Stimulated activated CD8-positive, alpha-beta memory T cell treated with anti-CD3 and anti-CD28 coated beads, Interleukin-12 subunit alpha, Interleukin-12 subunit beta, amount 100 ng/mL, for 24 hours (primary cell): ENCODE data around the gene CIT.

ENCODE experiments used
- DNase-seq: peaks from one replicate; pipeline ENCODE4 v3.0.0-alpha.2; 2020; ENCODE audit errors: extremely low read depth

CIT gene

GRCh38 chr12:119695034-119695433, 182.1 kb downstream of the CIT start:
- DNase-seq: no peak

- DNase-seq: no peak
Observed at GRCh38 chr12:119694111-119694510, 183.0 kb downstream of the CIT start.

GRCh38 chr12:119693511-119693910, 183.6 kb downstream of the CIT start:
- DNase-seq: no peak

- DNase-seq: no peak
Observed at GRCh38 chr12:119692997-119693396, 184.1 kb downstream of the CIT start.

GRCh38 chr12:119692410-119692809, 184.7 kb downstream of the CIT start:
- DNase-seq: no peak

- DNase-seq: no peak
Observed at GRCh38 chr12:119691202-119691810, 185.8 kb downstream of the CIT start.

- no peak for DNase-seq
Observed at GRCh38 chr12:119689935-119690500, 187.1 kb downstream of the CIT start.

- no peak for DNase-seq
Observed at GRCh38 chr12:119687879-119688278, 189.2 kb downstream of the CIT start.

GRCh38 chr12:119687406-119687805, 189.7 kb downstream of the CIT start:
- no peak for DNase-seq

- no peak for DNase-seq
Observed at GRCh38 chr12:119686776-119687175, 190.3 kb downstream of the CIT start.

GRCh38 chr12:119686355-119686754, 190.8 kb downstream of the CIT start:
- DNase-seq: no peak

GRCh38 chr12:119685375-119685774, 191.7 kb downstream of the CIT start:
- DNase-seq: no peak

- no peak for DNase-seq
Observed at GRCh38 chr12:119684711-119685369, 192.3 kb downstream of the CIT start.

GRCh38 chr12:119683816-119684215, 193.3 kb downstream of the CIT start:
- DNase-seq: no peak

GRCh38 chr12:119683413-119683812, 193.7 kb downstream of the CIT start:
- DNase-seq: no peak

GRCh38 chr12:119682639-119683252, 194.4 kb downstream of the CIT start:
- no peak for DNase-seq

- DNase-seq: no peak
Observed at GRCh38 chr12:119681728-119682638, 195.1 kb downstream of the CIT start.

GRCh38 chr12:119681111-119681510, 196.0 kb downstream of the CIT start:
- no peak for DNase-seq

GRCh38 chr12:119679490-119679889, 197.6 kb downstream of the CIT start:
- DNase-seq: no peak

- no peak for DNase-seq
Observed at GRCh38 chr12:119679081-119679480, 198.0 kb downstream of the CIT start.

- no peak for DNase-seq
Observed at GRCh38 chr12:119678459-119678858, 198.7 kb downstream of the CIT start.

GRCh38 chr12:119676573-119676972, 200.5 kb downstream of the CIT start:
- DNase-seq: no peak
